Glutamatergic neuron (in vitro differentiated cells): ENCODE data around the gene TMEM94. TPM values are rescaled to one million over a fixed set of nuclear protein-coding genes. Genes with fewer than 3 reads are reported as not detected.

Experiments
- DNase-seq: peaks from one replicate; pipeline ENCODE4 v3.0.0; 2022
- H3K27ac Mint-ChIP-seq: one replicate; pipeline ENCODE4 v1.8.0; 2020; ENCODE audit warnings: mild to moderate bottlenecking, mixed read lengths, inconsistent platforms; ENCODE audit not compliant: unreplicated experiment
- H3K27me3 Mint-ChIP-seq: one replicate; pipeline ENCODE4 v1.8.0; 2020; ENCODE audit warnings: mild to moderate bottlenecking, moderate library complexity, mixed read lengths, inconsistent platforms; ENCODE audit not compliant: unreplicated experiment
- H3K36me3 Mint-ChIP-seq: one replicate; pipeline ENCODE4 v1.8.0; 2020; ENCODE audit warnings: mild to moderate bottlenecking, mixed read lengths, inconsistent platforms; ENCODE audit not compliant: unreplicated experiment
- H3K4me1 Mint-ChIP-seq: one replicate; pipeline ENCODE4 v1.8.0; 2020; ENCODE audit warnings: mild to moderate bottlenecking, low read depth, mixed read lengths, inconsistent platforms; ENCODE audit not compliant: unreplicated experiment
- H3K4me3 Mint-ChIP-seq: one replicate; pipeline ENCODE4 v1.8.0; 2020; ENCODE audit warnings: mild to moderate bottlenecking, mixed read lengths, inconsistent platforms; ENCODE audit not compliant: unreplicated experiment
- H3K9me3 Mint-ChIP-seq: one replicate; pipeline ENCODE4 v1.8.0; 2020; ENCODE audit warnings: mild to moderate bottlenecking, moderate library complexity, mixed read lengths, inconsistent platforms; ENCODE audit not compliant: unreplicated experiment
- CTCF ChIP-seq: fragments of 200-600 bp; sonication (generic); IDR thresholded peaks from one replicate; pipeline ENCODE4 v1.5.0; 2021; ENCODE audit not compliant: partially characterized antibody, unreplicated experiment
- total RNA-seq: library from RNA; stranded (reverse); fragmentation: NEBNext Ultra II Directional; extraction: Animal tissue kit (Norgen Biotek cat#: 25700); gene quantifications from one replicate; pipeline ENCODE4 v1.2.1, GENCODE V29; 2021; ENCODE audit not compliant: unreplicated experiment

Gene TMEM94
- total RNA-seq, 1 donor from 2014 or later, result 117 TPM

GRCh38 chr17:75490173-75490743 is 33.8 kb downstream of the TMEM94 start:
- Mint-ChIP-seq H3K27ac (no peak overlapping the region), H3K9me3 (peaks cover 4% of the 10 kb centered on the region)

GRCh38 chr17:75490953-75491649 is 34.7 kb downstream of the TMEM94 start:
- Mint-ChIP-seq H3K9me3 (peaks cover 4% of the 10 kb centered on the region), H3K4me1 (peaks cover 3% of the 10 kb centered on the region), H3K36me3 (no peaks in the 10 kb centered on the region), H3K4me3 (no peak overlapping the region), H3K27ac (no peak overlapping the region), H3K27me3 (peaks cover 9% of the 10 kb centered on the region)
- TF ChIP-seq CTCF, result no peak
- DNase-seq, result no peak

More at GRCh38 chr17:75490173-75490743, 33.8 kb downstream of the TMEM94 start:
- DNase-seq, result no peak
- H3K27me3 Mint-ChIP-seq, result peaks cover 9% of the 10 kb centered on the region
- no peak for TF ChIP-seq CTCF
- peaks cover 3% of the 10 kb centered on the region for H3K4me1 Mint-ChIP-seq
- H3K36me3 Mint-ChIP-seq, result no peaks in the 10 kb centered on the region
- H3K4me3 Mint-ChIP-seq, result no peak overlapping the region

- no peak for TF ChIP-seq CTCF
- Mint-ChIP-seq H3K36me3 (no peaks in the 10 kb centered on the region), H3K4me1 (peaks cover 3% of the 10 kb centered on the region), H3K4me3 (no peak overlapping the region), H3K27ac (no peak overlapping the region), H3K9me3 (peaks cover 2% of the 10 kb centered on the region), H3K27me3 (peaks cover 9% of the 10 kb centered on the region)
- DNase-seq, result no peak
Measured at GRCh38 chr17:75491680-75492079, 35.2 kb downstream of the TMEM94 start.

GRCh38 chr17:75492555-75493168 is 36.2 kb downstream of the TMEM94 start:
- H3K27me3 Mint-ChIP-seq, result peaks cover 3% of the 10 kb centered on the region
- H3K4me1 Mint-ChIP-seq, result peaks cover 3% of the 10 kb centered on the region
- DNase-seq, result no peak
- H3K9me3 Mint-ChIP-seq, result peaks cover 4% of the 10 kb centered on the region
- no peak overlapping the region for H3K27ac Mint-ChIP-seq
- no peaks in the 10 kb centered on the region for H3K36me3 Mint-ChIP-seq
- TF ChIP-seq CTCF, result no peak
- no peak overlapping the region for H3K4me3 Mint-ChIP-seq
